Calu3 (cell line): ENCODE results near the gene ATP8B3. TPM values are rescaled to one million over a fixed set of nuclear protein-coding genes. Genes with fewer than 3 reads are reported as not detected.
A peak's percentile ranks its signal among the peaks of the same experiment; 100 is the strongest.

ENCODE experiments used
- BruUV-seq: library from RNA; stranded (reverse); fragments of 400-500 nt; replicated peaks from 2 replicates; lab custom pipeline; 2021; lab: Mats Ljungman, UMichigan
- CTCF ChIA-PET: fragments of 300-600 bp; sonication (Branson Sonifier 250); formaldehyde crosslinking; loops from one replicate; lab custom pipeline; 2022; ENCODE audit warnings: antibody characterized with exemption; lab: Charles Lee
- DNase-seq: peaks from one replicate; pipeline ENCODE4 v3.0.0; 2022
- H3K27ac Mint-ChIP-seq: one replicate; pipeline ENCODE4 v1.8.0; 2022; ENCODE audit warnings: mixed read lengths; ENCODE audit not compliant: unreplicated experiment
- H3K27me3 Mint-ChIP-seq: one replicate; pipeline ENCODE4 v1.8.0; 2022; ENCODE audit warnings: mixed read lengths; ENCODE audit not compliant: unreplicated experiment
- H3K36me3 Mint-ChIP-seq: one replicate; pipeline ENCODE4 v1.8.0; 2022; ENCODE audit warnings: mild to moderate bottlenecking, moderate library complexity, mixed read lengths; ENCODE audit not compliant: insufficient read depth, unreplicated experiment
- H3K4me1 Mint-ChIP-seq: one replicate; pipeline ENCODE4 v1.8.0; 2022; ENCODE audit warnings: mild to moderate bottlenecking, low read depth, mixed read lengths; ENCODE audit not compliant: unreplicated experiment
- H3K4me3 Mint-ChIP-seq: one replicate; pipeline ENCODE4 v1.8.0; 2022; ENCODE audit warnings: mild to moderate bottlenecking, low read depth, moderate library complexity, mixed read lengths; ENCODE audit not compliant: unreplicated experiment
- H3K9me3 Mint-ChIP-seq: one replicate; pipeline ENCODE4 v1.8.0; 2022; ENCODE audit warnings: low read depth, mixed read lengths; ENCODE audit not compliant: unreplicated experiment
- CTCF ChIP-seq: fragments of 200-600 bp; IDR thresholded peaks from one replicate; pipeline ENCODE4 v1.8.0; 2022; ENCODE audit warnings: antibody characterized with exemption; ENCODE audit not compliant: unreplicated experiment
- intact Hi-C: fragments of 100-400 bp; cut with micrococcal nuclease; formaldehyde crosslinking; loops from one replicate; pipeline ENCODE4 v1.10.0; 2022; ENCODE audit not compliant: unreplicated experiment
- total RNA-seq: library from RNA; stranded (reverse); gene quantifications from 2 replicates; pipeline ENCODE4 v1.2.3, GENCODE V29; 2022

The ATP8B3 gene
- total RNA-seq, 1 experiment from 2014 or later, result 6.7 TPM

- no TSS peak for BruUV-seq
- H3K27me3 Mint-ChIP-seq, result no peaks in the 10 kb centered on the region
- no peak for TF ChIP-seq CTCF
These were observed 43.8 kb downstream of the ATP8B3 start for GRCh38 chr19:1768248-1768647.

GRCh38 chr19:1767464-1767933, 44.6 kb downstream of the ATP8B3 start:
- peaks cover 41% of the 10 kb centered on the region for H3K36me3 Mint-ChIP-seq
- intact Hi-C loops, result no loop called here
- DNase-seq, result no peak
- H3K4me3 Mint-ChIP-seq, result no peak overlapping the region
- no TSS peak for BruUV-seq
- H3K27ac Mint-ChIP-seq, result no peak overlapping the region
- H3K9me3 Mint-ChIP-seq, result no peaks in the 10 kb centered on the region
- TF ChIP-seq CTCF, result peak; percentile 53
- H3K4me1 Mint-ChIP-seq, result peaks cover 5% of the 10 kb centered on the region
- no peaks in the 10 kb centered on the region for H3K27me3 Mint-ChIP-seq
- CTCF ChIA-PET, result no interaction called here

More at GRCh38 chr19:1768248-1768647, 43.8 kb downstream of the ATP8B3 start:
- Mint-ChIP-seq H3K9me3 (no peaks in the 10 kb centered on the region), H3K4me1 (peaks cover 12% of the 10 kb centered on the region), H3K27ac (no peak overlapping the region), H3K4me3 (no peak overlapping the region), H3K36me3 (peaks cover 48% of the 10 kb centered on the region)
- no peak for DNase-seq
- intact Hi-C loops, result no loop called here
- CTCF ChIA-PET, result no interaction called here

GRCh38 chr19:1766800-1767352, 45.2 kb downstream of the ATP8B3 start:
- CTCF ChIA-PET, result no interaction called here
- no peak for TF ChIP-seq CTCF

GRCh38 chr19:1765904-1766799, 45.9 kb downstream of the ATP8B3 start:
- Mint-ChIP-seq H3K4me3 (no peak overlapping the region), H3K36me3 (peaks cover 42% of the 10 kb centered on the region), H3K9me3 (no peaks in the 10 kb centered on the region), H3K27me3 (no peaks in the 10 kb centered on the region), H3K27ac (no peak overlapping the region), H3K4me1 (no peaks in the 10 kb centered on the region)
- intact Hi-C loops, result no loop called here
- BruUV-seq, result no TSS peak
- CTCF ChIA-PET, result no interaction called here
- TF ChIP-seq CTCF, result no peak
- no peak for DNase-seq

More at GRCh38 chr19:1766800-1767352, 45.2 kb downstream of the ATP8B3 start:
- H3K4me3 Mint-ChIP-seq, result no peak overlapping the region
- H3K27me3 Mint-ChIP-seq, result no peaks in the 10 kb centered on the region
- DNase-seq, result no peak
- H3K9me3 Mint-ChIP-seq, result no peaks in the 10 kb centered on the region
- H3K36me3 Mint-ChIP-seq, result peaks cover 38% of the 10 kb centered on the region
- intact Hi-C loops, result no loop called here
- no TSS peak for BruUV-seq
- H3K4me1 Mint-ChIP-seq, result no peaks in the 10 kb centered on the region
- no peak overlapping the region for H3K27ac Mint-ChIP-seq
